ENCODE data around the gene C4orf50.

C4orf50 gene

GRCh38 chr4:5921981-5922380 is 96.2 kb downstream of the C4orf50 start:
- ATAC-seq (ENCODE audit: low read depth) (no peak), DNase-seq (ENCODE audit: low spot score in 2 of 2) (no peak)
- Mint-ChIP-seq H3K4me1 (no peaks in the 10 kb centered on the region), H3K27ac (no peak overlapping the region), H3K36me3 (peaks cover 3% of the 10 kb centered on the region), H3K27me3 (peaks cover 9% of the 10 kb centered on the region), H3K4me3 (no peak overlapping the region), H3K9me3 (peaks cover 3% of the 10 kb centered on the region)

DNA sequence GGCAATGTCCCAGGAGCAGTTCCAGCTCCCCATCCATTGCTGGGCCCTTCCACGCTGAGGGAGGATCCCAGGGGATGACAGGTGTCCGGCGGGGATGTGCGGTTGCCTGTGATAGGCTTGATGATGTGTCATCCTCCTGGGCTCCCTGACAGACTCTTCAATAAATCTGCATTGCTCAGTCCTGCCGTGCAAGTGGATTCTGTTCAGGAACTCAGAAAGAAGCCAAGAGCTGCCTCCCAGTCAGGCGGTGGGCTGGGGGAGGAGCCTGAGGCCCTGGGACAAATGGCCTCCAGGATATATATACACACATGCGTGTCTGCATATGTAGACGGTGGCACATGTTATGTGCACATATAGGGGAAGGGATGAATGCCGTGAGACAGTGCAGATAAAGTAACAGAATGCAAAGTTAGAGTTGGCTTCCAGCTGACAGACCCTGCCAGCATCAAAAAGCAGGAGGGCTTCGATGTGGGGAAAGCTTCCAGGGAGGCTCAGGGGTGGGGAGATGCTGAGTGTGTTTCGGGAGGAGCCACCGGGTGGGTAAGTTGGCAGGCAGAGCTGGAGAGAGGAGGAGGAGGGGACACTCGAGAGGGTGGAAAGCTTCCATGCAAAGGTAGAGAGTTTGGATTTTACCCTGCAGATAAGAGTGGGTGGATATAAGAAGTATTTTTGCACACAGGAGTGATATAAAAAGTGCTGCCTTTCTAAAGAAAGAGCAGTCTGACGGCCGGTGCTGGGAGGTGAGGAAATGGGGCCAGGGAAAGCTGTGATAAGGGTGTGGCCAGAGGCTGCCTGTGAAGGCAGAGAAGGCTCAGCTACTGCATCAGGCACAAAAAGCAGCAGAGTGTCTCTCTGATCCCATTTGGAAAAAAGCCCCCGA is 96.9 kb downstream of the C4orf50 start:
- no peak overlapping the region for H3K4me3 Mint-ChIP-seq
- H3K27me3 Mint-ChIP-seq: peaks cover 9% of the 10 kb centered on the region
- peaks cover 3% of the 10 kb centered on the region for H3K9me3 Mint-ChIP-seq
- ATAC-seq (ENCODE audit: low read depth) (no peak), DNase-seq (ENCODE audit: low spot score in 2 of 2) (no peak)
- no peak overlapping the region for H3K27ac Mint-ChIP-seq
- H3K36me3 Mint-ChIP-seq: peaks cover 3% of the 10 kb centered on the region
- H3K4me1 Mint-ChIP-seq: no peaks in the 10 kb centered on the region

DNA sequence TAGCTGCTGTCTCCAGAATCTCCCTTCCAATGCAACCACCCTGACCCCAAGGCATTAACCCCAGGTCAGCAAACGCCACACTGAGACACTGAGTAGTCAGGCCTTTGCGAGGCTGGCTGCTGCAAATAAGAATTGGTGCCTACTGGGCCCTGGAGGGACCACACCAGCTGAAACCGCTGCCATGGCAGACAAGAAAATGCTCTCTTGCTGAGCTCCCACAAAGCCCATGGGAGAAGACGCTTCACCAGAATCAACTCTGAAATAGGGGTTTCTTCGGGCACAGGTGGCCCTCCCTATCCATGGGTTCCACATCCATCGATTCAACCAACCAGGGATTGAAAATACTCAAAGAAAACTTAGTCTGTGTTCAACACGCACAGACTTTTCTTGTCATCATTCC is 98.7 kb downstream of the C4orf50 start:
- Mint-ChIP-seq H3K4me3 (no peak overlapping the region), H3K9me3 (peaks cover 6% of the 10 kb centered on the region), H3K4me1 (no peaks in the 10 kb centered on the region), H3K36me3 (peaks cover 3% of the 10 kb centered on the region), H3K27ac (no peak overlapping the region), H3K27me3 (peaks cover 9% of the 10 kb centered on the region)
- no peak for DNase-seq (ENCODE audit: low spot score in 2 of 2)
- no peak for ATAC-seq (ENCODE audit: low read depth)

GRCh38 chr4:5919044-5919443 is 99.2 kb downstream of the C4orf50 start:
- no peaks in the 10 kb centered on the region for H3K4me1 Mint-ChIP-seq
- ATAC-seq (ENCODE audit: low read depth): no peak
- H3K36me3 Mint-ChIP-seq: peaks cover 3% of the 10 kb centered on the region
- DNase-seq (ENCODE audit: low spot score in 2 of 2): no peak
- H3K27ac Mint-ChIP-seq: no peak overlapping the region
- H3K27me3 Mint-ChIP-seq: peaks cover 9% of the 10 kb centered on the region
- peaks cover 6% of the 10 kb centered on the region for H3K9me3 Mint-ChIP-seq
- no peak overlapping the region for H3K4me3 Mint-ChIP-seq

- no peak overlapping the region for H3K4me3 Mint-ChIP-seq
- ATAC-seq (ENCODE audit: low read depth): no peak
- H3K9me3 Mint-ChIP-seq: peaks cover 6% of the 10 kb centered on the region
- peaks cover 3% of the 10 kb centered on the region for H3K36me3 Mint-ChIP-seq
- H3K4me1 Mint-ChIP-seq: no peaks in the 10 kb centered on the region
- peaks cover 9% of the 10 kb centered on the region for H3K27me3 Mint-ChIP-seq
- H3K27ac Mint-ChIP-seq: no peak overlapping the region
- no peak for DNase-seq (ENCODE audit: low spot score in 2 of 2)
Measured at GRCh38 chr4:5918331-5918985, 99.8 kb downstream of the C4orf50 start.

DNA sequence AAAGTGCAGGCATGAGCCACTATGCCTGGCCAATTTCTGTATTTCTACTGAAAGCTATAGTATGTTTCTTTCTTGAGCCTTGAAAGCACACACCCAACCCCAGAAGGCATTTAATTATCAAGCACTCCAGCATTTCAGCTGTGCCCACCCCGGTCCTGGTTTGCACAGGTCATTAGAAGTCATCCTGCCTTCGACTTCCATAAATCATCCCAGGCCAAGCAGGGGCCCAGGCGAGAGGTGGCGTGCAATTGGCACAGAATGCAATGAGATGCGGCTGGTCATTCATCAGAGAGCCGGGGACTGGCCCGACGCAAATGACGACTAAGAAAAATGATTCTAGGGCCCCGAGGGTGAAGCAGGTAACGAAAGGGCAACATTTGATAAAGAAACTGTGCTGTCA is 100.6 kb downstream of the C4orf50 start:
- DNase-seq (ENCODE audit: low spot score in 2 of 2): no peak
- Mint-ChIP-seq H3K27me3 (peaks cover 7% of the 10 kb centered on the region), H3K4me3 (no peak overlapping the region), H3K9me3 (peaks cover 3% of the 10 kb centered on the region), H3K36me3 (peaks cover 3% of the 10 kb centered on the region), H3K27ac (no peak overlapping the region), H3K4me1 (no peaks in the 10 kb centered on the region)
- ATAC-seq (ENCODE audit: low read depth): no peak

DNA sequence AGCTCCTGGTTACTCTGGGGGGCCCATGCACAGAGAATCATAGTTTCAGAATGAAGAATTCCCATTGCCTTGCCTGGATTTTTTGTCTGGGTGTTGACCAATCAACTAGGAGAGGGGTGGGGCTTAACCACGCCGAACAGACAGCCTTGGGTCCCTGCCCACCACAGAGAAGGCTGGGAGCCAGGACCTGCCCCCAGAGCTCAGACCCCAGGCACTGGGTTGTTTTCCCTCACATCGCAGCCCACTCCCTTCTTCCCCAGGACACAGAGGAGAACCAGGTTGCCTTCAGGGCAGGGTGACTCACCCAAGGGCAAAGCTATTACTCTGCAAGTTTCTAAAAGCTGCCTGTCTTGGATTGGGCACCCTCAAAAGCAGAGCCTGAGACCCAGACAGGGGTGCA is 102.0 kb downstream of the C4orf50 start:
- H3K27ac Mint-ChIP-seq: no peak overlapping the region
- no peaks in the 10 kb centered on the region for H3K4me1 Mint-ChIP-seq
- ATAC-seq (ENCODE audit: low read depth) (no peak), DNase-seq (ENCODE audit: low spot score in 2 of 2) (no peak)
- peaks cover 7% of the 10 kb centered on the region for H3K9me3 Mint-ChIP-seq
- H3K36me3 Mint-ChIP-seq: peaks cover 3% of the 10 kb centered on the region
- H3K4me3 Mint-ChIP-seq: no peak overlapping the region
- peaks cover 9% of the 10 kb centered on the region for H3K27me3 Mint-ChIP-seq

GRCh38 chr4:5913454-5913853 is 104.8 kb downstream of the C4orf50 start:
- no peaks in the 10 kb centered on the region for H3K4me1 Mint-ChIP-seq
- DNase-seq (ENCODE audit: low spot score in 2 of 2): no peak
- H3K27ac Mint-ChIP-seq: no peak overlapping the region
- H3K4me3 Mint-ChIP-seq: no peak overlapping the region
- peaks cover 7% of the 10 kb centered on the region for H3K9me3 Mint-ChIP-seq
- H3K27me3 Mint-ChIP-seq: peaks cover 5% of the 10 kb centered on the region
- ATAC-seq (ENCODE audit: low read depth): no peak
- no peaks in the 10 kb centered on the region for H3K36me3 Mint-ChIP-seq

GRCh38 chr4:5912614-5913019 is 105.6 kb downstream of the C4orf50 start:
- H3K27me3 Mint-ChIP-seq: peaks cover 5% of the 10 kb centered on the region
- no peak overlapping the region for H3K27ac Mint-ChIP-seq
- H3K4me1 Mint-ChIP-seq: no peaks in the 10 kb centered on the region
- ATAC-seq (ENCODE audit: low read depth) (no peak), DNase-seq (ENCODE audit: low spot score in 2 of 2) (no peak)
- peaks cover 9% of the 10 kb centered on the region for H3K9me3 Mint-ChIP-seq
- no peak overlapping the region for H3K4me3 Mint-ChIP-seq
- H3K36me3 Mint-ChIP-seq: no peaks in the 10 kb centered on the region

DNA sequence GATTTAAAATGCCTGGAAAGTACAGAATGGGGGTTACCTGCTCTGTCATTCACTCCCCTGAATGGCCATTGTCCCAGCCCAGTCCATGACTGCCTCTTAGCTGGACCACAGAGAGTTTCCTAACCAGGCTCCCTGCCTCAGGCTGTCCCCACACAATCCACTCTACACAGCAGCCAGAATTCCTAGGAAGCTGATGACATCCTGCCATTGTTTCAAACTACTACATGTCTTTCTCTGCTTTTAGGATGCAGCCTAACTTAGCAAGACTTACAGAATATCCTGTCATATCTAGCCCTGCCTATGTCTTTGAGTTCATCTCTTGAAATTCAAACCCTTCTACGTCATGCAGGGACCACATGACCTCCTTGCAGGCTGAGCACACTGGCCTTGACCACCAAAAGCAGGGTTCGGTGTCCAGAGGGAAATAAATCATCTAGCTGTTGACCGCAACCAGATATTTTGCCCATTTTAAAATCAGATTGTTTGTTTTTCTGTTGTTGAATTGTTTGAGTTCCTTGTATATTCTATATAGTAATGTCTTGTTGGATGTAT is 109.3 kb downstream of the C4orf50 start:
- Mint-ChIP-seq H3K27ac (no peak overlapping the region), H3K4me3 (no peak overlapping the region), H3K27me3 (peaks cover 13% of the 10 kb centered on the region), H3K36me3 (no peaks in the 10 kb centered on the region), H3K4me1 (no peaks in the 10 kb centered on the region), H3K9me3 (peaks cover 14% of the 10 kb centered on the region)
- DNase-seq (ENCODE audit: low spot score in 2 of 2) (no peak), ATAC-seq (ENCODE audit: low read depth) (no peak)

GRCh38 chr4:5906191-5906590 is 112.0 kb downstream of the C4orf50 start:
- Mint-ChIP-seq H3K4me3 (no peak overlapping the region), H3K9me3 (peaks cover 10% of the 10 kb centered on the region), H3K36me3 (no peaks in the 10 kb centered on the region), H3K27ac (no peak overlapping the region), H3K4me1 (no peaks in the 10 kb centered on the region), H3K27me3 (peaks cover 12% of the 10 kb centered on the region)
- DNase-seq (ENCODE audit: low spot score in 2 of 2) (no peak), ATAC-seq (ENCODE audit: low read depth) (no peak)

DNA sequence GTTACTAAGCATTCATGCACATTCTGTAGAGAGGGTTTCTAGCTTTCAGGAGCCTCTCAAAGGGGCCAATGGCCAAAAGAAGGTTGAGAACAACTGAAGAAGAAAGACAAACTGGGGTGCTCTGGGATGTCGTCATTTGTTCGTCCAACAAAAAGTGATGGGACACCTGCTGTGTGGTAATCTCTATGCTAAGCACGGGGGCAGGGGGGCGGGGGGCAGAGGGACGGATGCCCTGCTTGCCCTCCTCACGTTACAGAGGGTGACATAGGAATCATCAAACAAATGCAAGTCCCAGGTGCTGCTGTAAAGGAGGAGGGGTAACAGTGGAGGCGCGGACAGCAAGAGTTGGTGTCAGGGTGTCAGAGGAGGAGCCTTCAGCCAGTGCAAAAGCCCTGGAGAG is 112.5 kb downstream of the C4orf50 start:
- Mint-ChIP-seq H3K4me1 (no peaks in the 10 kb centered on the region), H3K4me3 (no peak overlapping the region), H3K27ac (no peak overlapping the region), H3K36me3 (no peaks in the 10 kb centered on the region), H3K27me3 (peaks cover 12% of the 10 kb centered on the region), H3K9me3 (peaks cover 10% of the 10 kb centered on the region)
- ATAC-seq (ENCODE audit: low read depth) (no peak), DNase-seq (ENCODE audit: low spot score in 2 of 2) (no peak)

DNA sequence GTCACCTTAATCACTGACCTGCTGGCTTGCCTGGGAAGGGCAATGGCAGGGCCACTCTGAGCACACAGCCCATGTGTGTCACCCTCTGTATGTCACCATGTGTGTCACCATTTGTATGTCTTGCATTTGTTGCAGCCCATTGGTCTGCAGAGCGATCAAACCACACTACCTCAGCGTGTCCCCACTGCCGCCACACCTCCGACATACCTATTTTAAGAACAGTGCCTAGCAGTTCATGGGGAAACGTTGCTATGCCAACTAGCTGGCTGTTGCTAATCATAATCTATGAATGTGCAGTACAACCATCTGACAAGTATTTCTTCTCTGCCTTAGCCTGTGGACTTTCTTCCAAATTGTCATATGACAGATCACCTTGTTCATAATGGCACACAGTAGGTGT is 117.4 kb downstream of the C4orf50 start:
- no peak overlapping the region for H3K4me3 Mint-ChIP-seq
- H3K36me3 Mint-ChIP-seq: peaks cover 3% of the 10 kb centered on the region
- ATAC-seq (ENCODE audit: low read depth) (no peak), DNase-seq (ENCODE audit: low spot score in 2 of 2) (no peak)
- peaks cover 6% of the 10 kb centered on the region for H3K9me3 Mint-ChIP-seq
- no peaks in the 10 kb centered on the region for H3K4me1 Mint-ChIP-seq
- peaks cover 12% of the 10 kb centered on the region for H3K27me3 Mint-ChIP-seq
- no peak overlapping the region for H3K27ac Mint-ChIP-seq

- H3K4me1 Mint-ChIP-seq: no peaks in the 10 kb centered on the region
- no peak overlapping the region for H3K4me3 Mint-ChIP-seq
- H3K27me3 Mint-ChIP-seq: peaks cover 11% of the 10 kb centered on the region
- no peak for DNase-seq (ENCODE audit: low spot score in 2 of 2)
- no peak for ATAC-seq (ENCODE audit: low read depth)
- no peak overlapping the region for H3K27ac Mint-ChIP-seq
- H3K36me3 Mint-ChIP-seq: peaks cover 3% of the 10 kb centered on the region
- peaks cover 6% of the 10 kb centered on the region for H3K9me3 Mint-ChIP-seq
Measured at GRCh38 chr4:5899881-5900280, 118.3 kb downstream of the C4orf50 start.

All from memory B cell (primary cell).